NCI-H446 (cell line): ENCODE data around the gene TMEM121.
A peak's percentile ranks its signal among the peaks of the same experiment; 100 is the strongest.

Experiments
- DNase-seq, 2 experiments: peaks; one replicate each; lab custom pipeline; 2025; lab: John Stamatoyannopoulos, UW

TMEM121 gene

GRCh38 chr14:105487449-105487985 lies 38.9 kb upstream of the TMEM121 start:
- no peak for DNase-seq

GRCh38 chr14:105487986-105488777 lies 38.2 kb upstream of the TMEM121 start:
- DNase-seq: no peak

GRCh38 chr14:105488781-105489541 lies 37.4 kb upstream of the TMEM121 start:
- DNase-seq: no peak

- peak; percentile 82 to 91 for DNase-seq
These were observed 36.7 kb upstream of the TMEM121 start for GRCh38 chr14:105489542-105490266.

- no peak for DNase-seq
These were observed 36.2 kb upstream of the TMEM121 start for GRCh38 chr14:105490267-105490571.

GRCh38 chr14:105490572-105491365 lies 35.6 kb upstream of the TMEM121 start, which contains the start of gene TEDC1:
Gene TEDC1 (plus strand): TSS chr14:105491246. CDS start chr14:105491376, 130 bp downstream.
- DNase-seq: peak; percentile 99 to 100

GRCh38 chr14:105491366-105491973 lies 34.9 kb upstream of the TMEM121 start:
- peak; percentile 79 to 87 for DNase-seq

GRCh38 chr14:105492031-105492970 lies 34.1 kb upstream of the TMEM121 start:
- DNase-seq: peak in 1 of 2 experiments; percentile 77

- no peak for DNase-seq
These were observed 33.2 kb upstream of the TMEM121 start for GRCh38 chr14:105492971-105493871.

GRCh38 chr14:105493921-105494605 lies 32.3 kb upstream of the TMEM121 start:
- no peak for DNase-seq

GRCh38 chr14:105494606-105494929 lies 31.8 kb upstream of the TMEM121 start:
- no peak for DNase-seq

- DNase-seq: peak in 1 of 2 experiments; percentile 62
These were observed 31.0 kb upstream of the TMEM121 start for GRCh38 chr14:105495101-105495989.

GRCh38 chr14:105495990-105496830 lies 30.2 kb upstream of the TMEM121 start:
- no peak for DNase-seq

- DNase-seq: no peak
These were observed 29.4 kb upstream of the TMEM121 start for GRCh38 chr14:105496831-105497591.

GRCh38 chr14:105497671-105498429 lies 28.5 kb upstream of the TMEM121 start:
- no peak for DNase-seq
